SH-SY5Y (cell line): ENCODE results near the gene SIGLEC6.

Experiments used
- GATA2 ChIP-seq: IDR thresholded peaks from 2 replicates; pipeline ENCODE4 v1.6.1; 2011; ENCODE audit warnings: mild to moderate bottlenecking, low read depth, low read length
- GATA3 ChIP-seq: IDR thresholded peaks from 2 replicates; pipeline ENCODE4 v1.6.1; 2011; ENCODE audit warnings: low read depth, mild to moderate bottlenecking, low read length, moderate library complexity

Gene SIGLEC6

DNA sequence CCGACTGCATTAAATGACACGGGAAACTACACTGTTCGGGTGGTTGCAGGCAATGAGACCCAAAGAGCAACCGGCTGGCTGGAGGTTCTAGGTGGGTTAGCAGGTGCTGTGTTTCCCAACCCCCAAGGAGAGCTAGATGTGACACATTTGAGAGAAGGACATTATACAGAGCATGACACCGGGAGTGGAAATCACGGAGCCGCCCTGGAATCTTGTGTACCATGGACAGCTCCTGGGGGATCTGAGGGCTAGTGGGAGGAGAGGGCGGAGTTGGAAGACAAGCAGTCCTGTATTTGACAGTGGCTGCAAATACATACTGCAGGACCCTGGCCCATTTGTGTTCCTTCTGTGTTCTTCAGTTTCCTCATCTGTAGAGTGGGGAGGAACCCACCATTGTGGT lies 50.9 kb downstream of the SIGLEC6 start:
- TF ChIP-seq GATA2 (no peak), GATA3 (no peak)

- TF ChIP-seq GATA2 = no peak
- no peak for TF ChIP-seq GATA3
Observed at GRCh38 chr19:51479531-51480331, 51.7 kb downstream of the SIGLEC6 start.

DNA sequence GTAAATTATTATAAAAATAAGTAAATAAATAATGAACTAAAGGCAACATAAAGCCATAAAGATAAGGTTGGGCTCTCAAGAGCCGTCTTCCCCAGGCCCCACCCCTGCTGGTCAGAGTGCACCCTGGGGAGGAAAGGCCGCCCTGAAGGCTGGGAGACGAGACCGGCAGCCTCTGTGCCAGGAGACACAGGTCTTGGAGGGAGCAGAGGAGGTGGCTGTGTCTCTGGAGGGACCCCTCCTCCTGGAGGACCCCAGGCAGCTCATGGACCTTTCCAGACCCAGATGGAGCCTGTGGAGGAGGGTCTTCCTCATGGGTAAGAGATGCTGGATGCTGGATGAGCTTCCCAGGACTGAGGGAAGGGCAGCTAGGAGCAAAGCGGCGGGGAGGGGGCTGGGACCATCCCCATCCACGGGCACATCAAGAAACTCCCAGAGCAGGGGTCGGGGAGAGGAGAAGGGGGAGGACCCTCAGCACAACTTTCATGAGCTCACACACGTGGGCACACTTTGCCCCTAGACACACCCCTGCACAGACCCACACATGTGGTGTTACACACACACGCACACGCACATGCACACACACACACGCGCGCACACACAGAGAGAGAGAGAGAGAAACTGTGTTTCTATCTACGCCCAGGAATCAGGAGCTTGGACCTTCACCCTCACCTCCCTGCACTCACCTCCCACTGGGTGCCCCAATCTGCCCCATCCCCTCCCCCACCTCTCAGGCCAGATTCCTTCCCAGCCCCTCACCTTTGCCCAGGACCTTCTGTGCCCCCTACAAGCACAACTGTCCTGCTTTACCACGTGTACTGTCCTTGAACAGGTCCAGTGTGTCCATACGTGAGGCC lies 52.9 kb downstream of the SIGLEC6 start, which contains the start of gene CEACAM18:
Gene CEACAM18 (plus strand): TSS at position 159 of the 854 bp plus-strand sequence.
- TF ChIP-seq GATA2 (no peak), GATA3 (no peak)

DNA sequence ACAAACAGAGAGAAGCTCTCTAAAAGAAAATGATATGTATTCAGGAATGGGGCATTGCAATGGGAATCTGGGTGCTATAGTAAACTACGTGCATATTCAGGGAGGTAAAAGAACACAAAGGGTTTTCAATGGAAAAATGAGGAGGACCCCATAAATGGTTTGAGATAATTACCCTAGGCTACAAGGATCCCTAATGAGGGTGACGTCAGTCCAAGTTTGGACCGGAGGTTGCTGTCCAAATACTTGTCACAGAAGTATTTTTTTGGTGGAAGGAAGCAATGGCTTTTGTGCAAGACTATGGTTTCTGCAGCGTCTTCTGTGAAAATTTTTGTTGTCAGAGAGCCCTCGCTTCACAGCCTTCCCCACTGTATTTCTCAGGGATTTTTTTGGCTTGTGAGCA lies 54.1 kb downstream of the SIGLEC6 start:
- TF ChIP-seq GATA3 = no peak
- TF ChIP-seq GATA2 = no peak

DNA sequence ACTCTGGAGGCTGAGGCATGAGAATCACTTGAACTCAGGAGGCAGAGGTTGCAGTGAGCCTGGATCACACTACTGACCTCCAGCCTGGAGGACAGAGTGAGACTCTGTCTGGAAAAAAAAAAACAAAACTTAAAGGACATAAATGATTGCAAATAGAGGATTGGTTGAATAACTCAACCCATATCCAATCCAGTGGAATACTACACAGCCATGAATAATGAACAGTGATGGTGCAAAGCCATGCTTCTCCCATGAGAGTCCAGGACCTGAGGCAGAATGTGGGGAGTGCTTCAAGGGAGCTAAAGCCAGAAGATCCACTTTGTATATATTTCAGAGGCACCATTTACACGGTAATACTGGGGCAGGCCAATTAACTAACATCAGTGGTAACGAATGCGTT lies 55.3 kb downstream of the SIGLEC6 start:
- TF ChIP-seq GATA3 (no peak), GATA2 (no peak)

- no peak for TF ChIP-seq GATA2
- TF ChIP-seq GATA3 = no peak
Observed at GRCh38 chr19:51473009-51473707, 58.3 kb downstream of the SIGLEC6 start.

DNA sequence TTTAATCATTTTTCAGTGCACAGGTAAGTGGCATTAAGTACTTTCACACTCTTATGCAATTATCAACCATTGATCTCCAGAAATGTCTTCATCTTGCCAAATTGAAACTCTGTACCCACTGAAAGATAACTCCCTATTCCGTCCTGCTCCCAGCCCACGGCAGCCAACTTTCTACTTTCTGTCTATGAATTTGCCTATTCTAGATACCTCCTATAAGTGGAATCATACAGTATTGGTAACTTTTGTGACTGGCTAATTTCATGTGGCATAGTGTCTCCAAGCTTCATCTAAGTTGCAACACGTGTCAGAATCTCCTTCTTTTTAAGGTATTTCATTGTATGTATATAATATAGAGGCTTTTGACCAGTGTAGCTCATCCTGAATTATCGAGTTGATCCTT lies 58.9 kb downstream of the SIGLEC6 start:
- TF ChIP-seq GATA2 (no peak), GATA3 (no peak)

DNA sequence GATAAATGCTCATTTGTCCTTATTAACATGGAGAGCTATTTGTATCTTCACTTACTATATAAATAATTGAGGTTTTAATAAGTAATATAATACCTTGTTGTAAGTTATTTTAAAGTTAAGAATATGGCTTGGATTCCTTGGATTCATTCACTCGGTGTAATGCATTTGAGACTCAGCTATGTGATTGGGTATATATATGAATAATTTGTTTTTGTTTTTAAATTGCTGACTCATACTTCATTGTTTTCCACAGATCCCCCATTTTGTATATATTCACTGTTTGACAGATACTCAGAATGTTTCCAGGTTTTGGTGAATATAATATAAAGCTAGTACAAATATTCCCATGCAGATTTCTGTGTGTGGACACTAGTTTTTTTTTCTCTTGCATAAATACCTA lies 59.9 kb downstream of the SIGLEC6 start:
- TF ChIP-seq GATA2 (no peak), GATA3 (no peak)

DNA sequence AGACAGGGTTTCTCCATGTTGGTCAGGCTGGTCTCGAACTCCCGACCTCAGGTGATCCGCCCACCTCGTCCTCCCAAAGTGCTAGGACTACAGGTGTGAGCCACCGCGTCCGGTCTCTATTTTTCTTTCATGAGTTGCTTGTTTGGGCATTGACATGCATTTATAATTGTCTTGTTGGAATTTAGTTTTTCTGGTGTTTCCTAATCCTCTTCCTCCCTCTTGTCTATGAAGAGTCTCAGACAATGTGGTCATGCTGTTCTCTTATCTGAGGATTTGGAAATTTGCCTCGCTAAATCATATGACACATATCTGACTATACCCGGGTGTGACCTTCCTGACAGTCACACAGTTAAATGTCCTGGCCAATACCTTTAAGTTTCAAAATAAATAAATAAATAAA lies 60.5 kb downstream of the SIGLEC6 start:
- TF ChIP-seq GATA3 = no peak
- no peak for TF ChIP-seq GATA2

GRCh38 chr19:51469629-51470028 lies 61.8 kb downstream of the SIGLEC6 start:
- TF ChIP-seq GATA3 = no peak
- no peak for TF ChIP-seq GATA2

DNA sequence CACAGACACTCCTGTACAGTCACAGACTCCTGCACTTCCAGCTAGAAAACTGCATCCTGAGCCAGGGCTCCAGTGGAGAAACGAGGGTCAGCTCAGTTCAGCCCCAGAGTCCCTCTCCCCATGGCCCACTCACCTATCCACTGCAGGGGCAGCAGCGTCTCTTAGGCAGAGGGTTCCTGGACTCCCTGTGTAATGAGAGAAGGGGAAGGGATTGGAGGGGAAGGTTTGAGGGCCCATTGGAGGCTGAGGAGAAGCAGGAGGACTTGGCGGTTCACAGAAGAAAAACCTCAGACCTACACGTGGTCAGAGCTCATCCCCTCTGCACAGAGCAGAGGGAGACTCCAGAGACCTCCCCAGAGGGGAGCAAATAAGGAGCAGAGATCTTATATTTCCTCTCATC lies 62.3 kb downstream of the SIGLEC6 start:
- TF ChIP-seq GATA2 (no peak), GATA3 (no peak)

- TF ChIP-seq GATA3 = no peak
Observed at GRCh38 chr19:51468545-51468920, 62.9 kb downstream of the SIGLEC6 start.

DNA sequence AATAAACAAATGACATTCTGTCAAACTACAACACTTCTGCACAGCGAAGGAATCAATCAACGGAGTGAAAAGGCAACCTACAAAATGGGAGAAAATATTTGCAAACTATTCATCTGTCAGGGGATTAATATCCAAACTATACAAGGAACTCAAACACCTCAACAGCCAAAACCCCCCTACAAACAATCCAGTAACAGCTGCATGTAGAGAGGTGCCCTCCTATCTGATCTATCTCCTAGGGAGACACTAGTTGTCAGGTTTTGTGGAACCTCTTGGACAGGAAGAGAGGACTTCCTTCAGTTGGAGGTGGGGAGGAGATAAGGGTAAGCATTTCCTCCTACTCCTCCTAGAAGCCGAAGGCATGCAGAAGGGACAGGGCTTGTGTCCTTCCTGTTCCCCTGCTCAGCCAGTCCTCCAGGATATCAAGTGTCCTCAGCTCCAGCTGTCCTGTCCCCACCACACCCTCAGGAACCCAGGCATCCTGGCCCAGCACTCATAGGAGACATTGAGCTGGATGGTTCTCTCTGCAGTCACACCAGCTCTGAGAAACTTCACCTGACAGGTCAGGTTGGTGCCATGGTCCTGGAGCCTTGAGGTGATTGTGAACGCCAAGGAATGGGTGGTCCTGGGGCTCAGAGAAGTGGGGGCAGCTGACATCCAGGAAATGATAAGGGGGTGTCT lies 63.5 kb downstream of the SIGLEC6 start:
- TF ChIP-seq GATA2 = no peak
- no peak for TF ChIP-seq GATA3
